ENCODE measurements around the gene ASIC2.

DNA sequence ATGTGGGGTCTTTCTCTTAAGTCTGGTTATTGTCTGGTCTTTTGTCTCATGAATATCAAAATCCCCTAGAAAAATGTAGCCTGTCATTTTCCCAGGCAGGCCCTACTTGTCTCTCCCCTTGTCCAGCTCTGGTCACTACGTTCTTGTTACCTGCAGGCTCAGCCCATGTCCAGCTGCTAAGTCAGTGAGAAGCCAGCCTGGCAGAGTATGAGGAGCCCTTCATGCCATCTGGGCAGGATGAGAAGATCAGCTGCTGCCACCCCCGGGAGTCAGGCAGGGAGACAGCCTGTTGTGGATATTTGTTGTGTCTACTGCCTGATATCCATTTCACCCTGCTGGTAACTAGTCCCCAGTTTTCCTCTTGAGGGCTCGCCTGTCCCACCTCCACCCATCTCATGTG, 88.9 kb downstream of the ASIC2 start:
- TF ChIP-seq TBP (optimal IDR thresholded peaks at IDR 0.05; ENCODE audit: low read depth, low read length), result no peak
- TF ChIP-seq, protein P1, sequence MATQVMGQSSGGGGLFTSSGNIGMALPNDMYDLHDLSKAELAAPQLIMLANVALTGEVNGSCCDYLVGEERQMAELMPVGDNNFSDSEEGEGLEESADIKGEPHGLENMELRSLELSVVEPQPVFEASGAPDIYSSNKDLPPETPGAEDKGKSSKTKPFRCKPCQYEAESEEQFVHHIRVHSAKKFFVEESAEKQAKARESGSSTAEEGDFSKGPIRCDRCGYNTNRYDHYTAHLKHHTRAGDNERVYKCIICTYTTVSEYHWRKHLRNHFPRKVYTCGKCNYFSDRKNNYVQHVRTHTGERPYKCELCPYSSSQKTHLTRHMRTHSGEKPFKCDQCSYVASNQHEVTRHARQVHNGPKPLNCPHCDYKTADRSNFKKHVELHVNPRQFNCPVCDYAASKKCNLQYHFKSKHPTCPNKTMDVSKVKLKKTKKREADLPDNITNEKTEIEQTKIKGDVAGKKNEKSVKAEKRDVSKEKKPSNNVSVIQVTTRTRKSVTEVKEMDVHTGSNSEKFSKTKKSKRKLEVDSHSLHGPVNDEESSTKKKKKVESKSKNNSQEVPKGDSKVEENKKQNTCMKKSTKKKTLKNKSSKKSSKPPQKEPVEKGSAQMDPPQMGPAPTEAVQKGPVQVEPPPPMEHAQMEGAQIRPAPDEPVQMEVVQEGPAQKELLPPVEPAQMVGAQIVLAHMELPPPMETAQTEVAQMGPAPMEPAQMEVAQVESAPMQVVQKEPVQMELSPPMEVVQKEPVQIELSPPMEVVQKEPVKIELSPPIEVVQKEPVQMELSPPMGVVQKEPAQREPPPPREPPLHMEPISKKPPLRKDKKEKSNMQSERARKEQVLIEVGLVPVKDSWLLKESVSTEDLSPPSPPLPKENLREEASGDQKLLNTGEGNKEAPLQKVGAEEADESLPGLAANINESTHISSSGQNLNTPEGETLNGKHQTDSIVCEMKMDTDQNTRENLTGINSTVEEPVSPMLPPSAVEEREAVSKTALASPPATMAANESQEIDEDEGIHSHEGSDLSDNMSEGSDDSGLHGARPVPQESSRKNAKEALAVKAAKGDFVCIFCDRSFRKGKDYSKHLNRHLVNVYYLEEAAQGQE (IDR thresholded peaks at IDR 0.05; ENCODE audit: borderline replicate concordance), result no peak
- TF ChIP-seq, protein P1 (CRISPR knock-in tag; IDR thresholded peaks at IDR 0.05; ENCODE audit: low read depth), result no peak
